Heart right ventricle (tissue), 16 donors: ENCODE results near the gene TNF. TPM values are rescaled to one million over a fixed set of nuclear protein-coding genes. Genes with fewer than 3 reads are reported as not detected.

Experiments
- ATAC-seq, 8 donors: fragments of 200-7000 bp; cut with Tn5 transposase; one replicate each; pipeline ENCODE4 v1.9.1; 2020; ENCODE audit warnings: mild to moderate bottlenecking in 8 of 8, moderate library complexity in 8 of 8, moderate number of reproducible peaks in 1 of 8
- DNase-seq, 2 donors: peaks; one replicate each; pipeline ENCODE4 v3.0.0-alpha.2; 2020
- H3K27ac ChIP-seq, 10 donors: fragments of 200-600 bp; sonication (generic) in 2 of 10; one replicate each; pipeline versions ENCODE4 v1.5.0 to v1.8.0; 2020 to 2022; ENCODE audit warnings: mild to moderate bottlenecking in 3 of 10
- H3K27me3 ChIP-seq, 7 donors: fragments of 200-600 bp; one replicate each; pipeline ENCODE4 v1.8.0; 2021 to 2022; ENCODE audit warnings: mild to moderate bottlenecking in 2 of 7
- H3K36me3 ChIP-seq, 9 donors: fragments of 200-600 bp; sonication (generic) in 1 of 9; one replicate each; pipeline versions ENCODE4 v1.5.0 to v1.8.0; 2020 to 2022; ENCODE audit warnings: mild to moderate bottlenecking in 2 of 9
- H3K4me1 ChIP-seq, 9 donors: fragments of 200-600 bp; sonication (generic) in 1 of 9; one replicate each; pipeline versions ENCODE4 v1.5.0 to v1.8.0; 2020 to 2022; ENCODE audit warnings: mild to moderate bottlenecking in 4 of 9
- H3K4me3 ChIP-seq, 10 donors: fragments of 200-600 bp; sonication (generic) in 2 of 10; one replicate each; pipeline versions ENCODE4 v1.5.0 to v1.8.0; 2020 to 2022; ENCODE audit warnings: mild to moderate bottlenecking in 7 of 10, moderate library complexity in 2 of 10
- H3K9me3 ChIP-seq, 11 donors: fragments of 200-600 bp in 10 of 11; sonication (generic) in 2 of 11; one replicate each; pipeline versions ENCODE4 v1.5.0 to v1.8.0; 2013 to 2022; ENCODE audit warnings: mild to moderate bottlenecking in 2 of 11, control low read depth in 1 of 11, moderate library complexity in 1 of 11
- CTCF ChIP-seq, 9 donors: fragments of 200-600 bp; sonication (generic) in 2 of 9; IDR thresholded peaks; one replicate each; pipeline versions ENCODE4 v1.5.0 to v1.8.0; 2021 to 2022; ENCODE audit warnings: antibody characterized with exemption in 9 of 9, mild to moderate bottlenecking in 5 of 9, moderate library complexity in 1 of 9
- whole genome bisulfite sequencing, 2 donors: extraction: QIAGEN DNeasy Blood & Tissue Kit; methylation state at CpG; one replicate each; pipeline ENCODE4 v1.1.7; 2013; ENCODE audit warnings: inconsistent platforms in 1 of 2; 5-methylcytosine and 5-hydroxymethylcytosine counted together
- intact Hi-C, 10 donors: fragments of 100-400 bp; cut with DNase I; formaldehyde crosslinking; loops; one replicate each; pipeline versions ENCODE4 v1.11.1 to v1.14.2; 2022
- polyA plus RNA-seq, 2 donors: library from polyadenylated mRNA; stranded (reverse); fragments of 200-250 nt; gene quantifications; one replicate each; pipeline ENCODE4 v1.2.3, GENCODE V29; 2013
- total RNA-seq, 10 donors: library from RNA; stranded (reverse); fragmentation: NEBNext Ultra II Directional in 3 of 10; extraction: Animal tissue kit (Norgen Biotek cat#: 25700) in 3 of 10; gene quantifications; one replicate each; pipeline versions ENCODE4 v1.2.1 to v1.2.4, GENCODE V29; 2021 to 2023
- donor health status: Arrhythmogenic right ventricular cardiomyopathy.
- donor health status: ischemic (EF 13 %, LVEDD 7.1; RV severe dilation, severe dysfunction).
- donor health status: healthy with polysubstance abuse.
- donor health status: DM: no; HTN: yes; CAD: no.
- donor health status: DM: no; HTN: no; CAD: no.
- donor health status: ischemic (EF 25% LVEDD 6.9; RV normal size, moderate dysfunction).
- donor health status: ischemic (EF 25% LVEDD 5.7; RV mildly dilated, moderate dysfunction).
- donor health status: healthy.
- donor health status: DM: yes; HTN: yes; CAD: no.
- donor health status: Ischemic cardiomyopathy.
- donor health status: ischemic (EF 35%, LVEDD 5.7; RV mildly dilated, moderate dysfunction).
- donor health status: nonischemic (EF 11% LVEDD 7.7; RV severe dilation, severe dysfunction).
- donor health status: DM: yes; HTN: yes; CAD: no.
- donor health status: PGD.
- donor health status: ischemic (EF 29% LVEDD 5.4; RV normal size, mild dysfunction).
- donor health status: nonischemic (EF 23%, LVEDD 6.1; RV moderate dilation, normal function).

The TNF gene
- total and polyA plus RNA-seq, 12 donors = 0.16 to 3.0 (median 0.60) TPM; not detected in 1

GRCh38 chr6:31592396-31592771 lies 17.0 kb downstream of the TNF start:
- peak overlapping the region in 1 of 10 donors; percentile 44 for H3K27ac ChIP-seq
- H3K36me3 ChIP-seq = peaks cover 0 to 8% (median 0%) of the 10 kb centered on the region in 9 donors
- TF ChIP-seq CTCF (IDR thresholded peaks at IDR 0.05) = no peak
- peaks cover 0 to 22% (median 3%) of the 10 kb centered on the region in 9 donors for H3K4me1 ChIP-seq
- 90 to 92% methylated on average over 7 of the region's 7 CpGs for WGBS, 2 donors
- H3K9me3 ChIP-seq = no peaks in the 10 kb centered on the region
- H3K27me3 ChIP-seq = peaks cover 0 to 5% (median 0%) of the 10 kb centered on the region in 7 donors
- ATAC-seq = no peak
- DNase-seq = no peak
- intact Hi-C loops = no loop called here
- H3K4me3 ChIP-seq = peak overlapping the region in 1 of 10 donors; percentile 7

GRCh38 chr6:31597006-31597405 lies 21.6 kb downstream of the TNF start:
- no peak overlapping the region for H3K27ac ChIP-seq
- WGBS, 2 donors = 24 to 31% methylated on average over 2 of the region's 2 CpGs

GRCh38 chr6:31607317-31607716 lies 32.0 kb downstream of the TNF start:
- Histone ChIP-seq H3K4me1 (no peaks in the 10 kb centered on the region), H3K27me3 (no peaks in the 10 kb centered on the region), H3K36me3 (no peaks in the 10 kb centered on the region), H3K9me3 (no peaks in the 10 kb centered on the region), H3K27ac (no peak overlapping the region), H3K4me3 (no peak overlapping the region)
- ATAC-seq = no peak
- intact Hi-C loops = no loop called here
- WGBS, 2 donors = 88 to 93% methylated on average over 1 of the region's 1 CpG
- no peak for TF ChIP-seq CTCF (IDR thresholded peaks at IDR 0.05)
- DNase-seq = no peak

More at GRCh38 chr6:31597006-31597405, 21.6 kb downstream of the TNF start:
- ATAC-seq (peak in 6 of 8 donors; percentile 43 to 71 (median 60)), DNase-seq (no peak)
- no peak overlapping the region for H3K4me3 ChIP-seq
- peak in 7 of 9 donors; percentile 26 to 53 (median 46) for TF ChIP-seq CTCF (IDR thresholded peaks at IDR 0.05)
- H3K36me3 ChIP-seq = no peaks in the 10 kb centered on the region
- intact Hi-C loops = loop anchor here in 6 of 10 donors (2.0 to 5.0 kb wide), 4 partner anchors 16 to 105 kb away; partner anchors contain the start of genes ATP6V1G2 (in 2 of the 6), MICB (in 2 of the 6) and NFKBIL1 (in 2 of the 6)
- peaks cover 0 to 10% (median 0%) of the 10 kb centered on the region in 9 donors for H3K4me1 ChIP-seq
- H3K9me3 ChIP-seq = no peaks in the 10 kb centered on the region
- no peaks in the 10 kb centered on the region for H3K27me3 ChIP-seq

GRCh38 chr6:31609519-31610406 lies 34.4 kb downstream of the TNF start:
- TF ChIP-seq CTCF (IDR thresholded peaks at IDR 0.05) = no peak
- H3K27me3 ChIP-seq = no peaks in the 10 kb centered on the region
- no peak overlapping the region for H3K27ac ChIP-seq
- no peaks in the 10 kb centered on the region for H3K36me3 ChIP-seq
- DNase-seq = no peak
- WGBS, 2 donors = 72 to 76% methylated on average over 8 of the region's 8 CpGs
- H3K4me3 ChIP-seq = no peak overlapping the region
- intact Hi-C loops = no loop called here
- no peaks in the 10 kb centered on the region for H3K9me3 ChIP-seq
- ATAC-seq = no peak
- peaks cover 0 to 7% (median 0%) of the 10 kb centered on the region in 9 donors for H3K4me1 ChIP-seq
